PFSK-1 (cell line): ENCODE results near the gene PVALEF.

Experiments
- FOXP2 ChIP-seq: optimal IDR thresholded peaks from 2 replicates; pipeline ENCODE3; 2011; ENCODE audit warnings: borderline replicate concordance, control low read depth, inconsistent platforms; ENCODE audit not compliant: insufficient read depth; ENCODE audit errors: extremely low read length, extremely low read depth
- POLR2AphosphoS5 ChIP-seq: IDR thresholded peaks from 2 replicates; pipeline ENCODE4 v1.6.1; 2012; ENCODE audit warnings: low read depth, mild to moderate bottlenecking, control low read depth, low read length, moderate library complexity
- REST ChIP-seq, 2 experiments: IDR thresholded peaks; 2 replicates each; pipeline versions ENCODE4 v1.6.1 to v1.8.0; 2011 to 2012; ENCODE audit warnings: low read depth in 2 of 2, low read length in 2 of 2, control low read depth in 1 of 2, inconsistent platforms in 1 of 2, mild to moderate bottlenecking in 1 of 2, moderate library complexity in 1 of 2; ENCODE audit not compliant: insufficient read depth in 1 of 2
- SIN3A ChIP-seq: IDR thresholded peaks from 2 replicates; pipeline ENCODE4 v1.6.1; 2012; ENCODE audit warnings: mild to moderate bottlenecking, low read length, moderate library complexity, borderline replicate concordance; ENCODE audit not compliant: insufficient read depth
- TAF1 ChIP-seq: IDR thresholded peaks from 2 replicates; pipeline ENCODE4 v1.6.1; 2012; ENCODE audit warnings: low read length, control low read depth, borderline replicate concordance; ENCODE audit not compliant: insufficient read depth

Gene PVALEF

GRCh38 chr17:81130385-81131361, 34.6 kb upstream of the PVALEF start:
- no peak for TF ChIP-seq POLR2AphosphoS5
- TF ChIP-seq TAF1 = no peak
- TF ChIP-seq FOXP2 = no peak
- TF ChIP-seq SIN3A = no peak
- no peak for TF ChIP-seq REST (IDR thresholded peaks at IDR 0.05; ENCODE audit: insufficient read depth in 1 of 2, low read depth in 2 of 2, low read length in 2 of 2)

- TF ChIP-seq REST (IDR thresholded peaks at IDR 0.05; ENCODE audit: insufficient read depth in 1 of 2, low read depth in 2 of 2, low read length in 2 of 2) = no peak
- no peak for TF ChIP-seq FOXP2
- no peak for TF ChIP-seq POLR2AphosphoS5
- no peak for TF ChIP-seq TAF1
- no peak for TF ChIP-seq SIN3A
Measured at GRCh38 chr17:81131486-81132196, 33.7 kb upstream of the PVALEF start.

- TF ChIP-seq REST (IDR thresholded peaks at IDR 0.05; ENCODE audit: insufficient read depth in 1 of 2, low read depth in 2 of 2, low read length in 2 of 2) (no peak), POLR2AphosphoS5 (no peak), TAF1 (no peak), SIN3A (no peak), FOXP2 (no peak)
Measured at GRCh38 chr17:81132197-81132540, 33.1 kb upstream of the PVALEF start.

GRCh38 chr17:81132770-81133723, 32.3 kb upstream of the PVALEF start:
- TF ChIP-seq TAF1 = no peak
- no peak for TF ChIP-seq REST (IDR thresholded peaks at IDR 0.05; ENCODE audit: insufficient read depth in 1 of 2, low read depth in 2 of 2, low read length in 2 of 2)
- no peak for TF ChIP-seq FOXP2
- TF ChIP-seq POLR2AphosphoS5 = no peak
- no peak for TF ChIP-seq SIN3A
